Prostate gland (tissue), 2 donors: ENCODE measurements around the gene TAX1BP3. TPM values are rescaled to one million over a fixed set of nuclear protein-coding genes. Genes with fewer than 3 reads are reported as not detected.

Source experiments
- DNase-seq: peaks from one replicate; pipeline ENCODE4 v3.0.0-alpha.2; 2019; ENCODE audit warnings: low spot score
- H3K27ac ChIP-seq, 2 donors: fragments of 200-600 bp; sonication (generic); 2 replicates each; pipeline ENCODE4 v1.5.1; 2017 to 2019
- H3K27me3 ChIP-seq: fragments of 200-600 bp; sonication (generic); replicated peaks from 2 replicates; pipeline ENCODE4 v1.5.1; 2019; ENCODE audit not compliant: insufficient read depth
- H3K36me3 ChIP-seq, 2 donors: fragments of 200-600 bp; sonication (generic); 1 replicate in 1 of 2; 2 replicates in 1 of 2; pipeline versions ENCODE4 v1.5.1 to v1.8.1; 2017 to 2019
- H3K4me1 ChIP-seq: fragments of 200-600 bp; sonication (generic); replicated peaks from 2 replicates; pipeline ENCODE4 v1.5.1; 2019
- H3K4me3 ChIP-seq, 2 donors: fragments of 200-600 bp; sonication (generic); 2 replicates each; pipeline ENCODE4 v1.5.1; 2017 to 2019
- H3K9me3 ChIP-seq: fragments of 200-600 bp; sonication (generic); 2 replicates; pipeline ENCODE4 v1.5.1; 2017
- CTCF ChIP-seq, 4 experiments: fragments of 200-600 bp in 2 of 4; fragments of 450-650 bp in 2 of 4; sonication (generic) in 2 of 4; IDR thresholded peaks; 1 replicate in 3 of 4; 2 replicates in 1 of 4; pipeline ENCODE4 v1.5.1; 2016 to 2019; ENCODE audit warnings: antibody characterized with exemption in 4 of 4, mild to moderate bottlenecking in 2 of 4, moderate library complexity in 2 of 4
- POLR2A ChIP-seq: fragments of 450-650 bp; IDR thresholded peaks from one replicate; pipeline ENCODE4 v1.6.1; 2016; ENCODE audit warnings: antibody characterized with exemption, mild to moderate bottlenecking
- POLR2AphosphoS5 ChIP-seq: sonication (generic); formaldehyde crosslinking; IDR thresholded peaks from one replicate; pipeline ENCODE4 v1.6.1; 2017; ENCODE audit warnings: antibody characterized with exemption
- WGBS: methylation state at CpG from one replicate; pipeline ENCODE4 v1.1.5; 2018; 5-methylcytosine and 5-hydroxymethylcytosine counted together
- intact Hi-C: fragments of 100-400 bp; cut with DNase I; formaldehyde crosslinking; loops from one replicate; pipeline ENCODE4 v1.14.2; 2022
- total RNA-seq, 2 donors: library from RNA; depleted of rRNA; stranded (reverse); fragments of >200 nt; gene quantifications; one replicate each; pipeline ENCODE4 v1.1.0, GENCODE V29; 2016

The TAX1BP3 gene
- total RNA-seq, 2 donors from 2014 or later: 171 to 270 TPM

GRCh38 chr17:3657874-3658783 is 10.2 kb downstream of the TAX1BP3 start:
- TF ChIP-seq CTCF (IDR thresholded peaks at IDR 0.05) (no peak), POLR2A (no peak), POLR2AphosphoS5 (no peak)
- 78% methylated on average over 40 of the region's 42 CpGs for WGBS
- Histone ChIP-seq H3K27me3 (no peaks in the 10 kb centered on the region), H3K4me1 (no peaks in the 10 kb centered on the region), H3K36me3 (peaks cover 0 to 2% of the 10 kb centered on the region in 2 donors), H3K27ac (peak overlapping the region in 1 of 2 donors; percentile 79), H3K4me3 (no peak overlapping the region), H3K9me3 (no peaks in the 10 kb centered on the region)
- no peak for DNase-seq
- intact Hi-C loops: no loop called here

DNA sequence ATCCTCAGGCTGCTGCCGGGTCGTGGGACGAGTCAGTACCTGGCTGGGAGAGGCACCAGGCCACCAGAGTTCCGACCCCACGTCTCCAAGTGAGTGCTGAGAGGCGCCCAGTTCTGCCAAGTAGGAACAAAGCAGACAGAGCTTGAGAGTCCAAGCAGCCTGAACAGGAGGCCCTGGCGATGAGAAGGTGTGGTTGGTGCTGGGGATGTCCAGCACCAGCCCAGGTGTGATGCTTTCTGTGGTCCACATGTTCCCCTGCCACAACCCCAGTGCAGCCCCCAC is 10.8 kb downstream of the TAX1BP3 start:
- no peak for DNase-seq
- intact Hi-C loops: no loop called here
- H3K4me3 ChIP-seq: no peak overlapping the region
- H3K27me3 ChIP-seq: no peaks in the 10 kb centered on the region
- H3K36me3 ChIP-seq: no peaks in the 10 kb centered on the region
- H3K27ac ChIP-seq: no peak overlapping the region
- WGBS: 70% methylated on average over 7 of the region's 7 CpGs
- H3K9me3 ChIP-seq: no peaks in the 10 kb centered on the region
- H3K4me1 ChIP-seq: no peaks in the 10 kb centered on the region
- no peak for TF ChIP-seq POLR2AphosphoS5
- TF ChIP-seq CTCF (IDR thresholded peaks at IDR 0.05): no peak
- no peak for TF ChIP-seq POLR2A

DNA sequence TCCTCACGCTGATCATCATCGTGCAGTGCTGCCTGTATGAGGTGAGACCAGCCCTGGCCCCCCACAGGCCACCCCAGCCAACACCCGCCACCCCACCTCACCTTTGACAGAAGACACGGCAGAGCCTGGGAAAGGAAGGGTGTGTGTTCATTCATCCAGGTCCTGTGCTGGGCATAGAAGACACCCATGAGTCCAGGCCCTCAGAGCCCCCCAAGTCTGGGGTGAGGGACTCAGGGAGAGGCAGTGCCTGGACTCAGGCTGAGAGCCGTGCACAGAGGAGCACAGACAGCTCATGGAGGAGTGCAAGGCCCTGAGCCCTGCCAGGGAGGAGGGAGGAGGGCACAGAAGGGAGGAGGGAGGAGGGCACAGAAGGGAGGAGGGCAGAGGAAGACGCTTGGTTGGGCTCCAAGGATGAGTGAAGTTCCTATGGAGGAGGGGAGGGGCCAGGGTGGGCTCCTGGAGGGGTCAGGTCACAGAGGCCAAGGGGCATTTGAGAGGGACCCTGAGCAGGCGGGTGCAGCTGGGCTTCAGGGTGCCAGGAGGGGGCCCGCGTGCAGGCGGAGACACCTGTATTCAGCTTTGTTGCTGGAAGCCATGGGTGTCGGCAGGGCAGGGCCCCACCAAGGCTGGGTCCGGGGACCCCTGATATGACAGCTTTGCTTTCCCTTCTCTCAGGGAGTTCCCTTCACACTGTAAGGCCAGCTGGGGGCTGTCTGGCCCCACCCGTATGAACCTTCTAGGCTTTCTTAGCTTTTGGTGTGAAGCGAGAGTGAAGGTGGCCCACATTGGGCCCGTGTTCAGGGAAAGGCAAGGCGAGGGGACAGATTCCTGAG is 11.4 kb downstream of the TAX1BP3 start:
- Histone ChIP-seq H3K4me1 (no peaks in the 10 kb centered on the region), H3K36me3 (no peaks in the 10 kb centered on the region), H3K9me3 (no peaks in the 10 kb centered on the region), H3K4me3 (no peak overlapping the region), H3K27me3 (no peaks in the 10 kb centered on the region), H3K27ac (no peak overlapping the region)
- no peak for DNase-seq
- no peak for TF ChIP-seq CTCF (IDR thresholded peaks at IDR 0.05)
- TF ChIP-seq POLR2A: no peak
- no peak for TF ChIP-seq POLR2AphosphoS5
- intact Hi-C loops: no loop called here
- WGBS: 81% methylated on average over 16 of the region's 16 CpGs

GRCh38 chr17:3656353-3656752 is 12.0 kb downstream of the TAX1BP3 start:
- Histone ChIP-seq H3K4me1 (no peaks in the 10 kb centered on the region), H3K27me3 (no peaks in the 10 kb centered on the region), H3K27ac (no peak overlapping the region), H3K9me3 (no peaks in the 10 kb centered on the region), H3K4me3 (no peak overlapping the region), H3K36me3 (no peaks in the 10 kb centered on the region)
- 89% methylated on average over 14 of the region's 16 CpGs for WGBS
- TF ChIP-seq POLR2A (no peak), CTCF (IDR thresholded peaks at IDR 0.05) (no peak), POLR2AphosphoS5 (no peak)
- no peak for DNase-seq
- intact Hi-C loops: no loop called here
